Right atrium auricular region (tissue), 2 donors: ENCODE results near the gene PDK2. TPM values are rescaled to one million over a fixed set of nuclear protein-coding genes. Genes with fewer than 3 reads are reported as not detected.

ENCODE experiments used
- DNase-seq: peaks from one replicate; pipeline ENCODE4 v3.0.0-alpha.2; 2019; ENCODE audit warnings: low spot score
- H3K27ac ChIP-seq, 2 donors: fragments of 200-600 bp; sonication (generic); 1 replicate in 1 of 2; 2 replicates in 1 of 2; pipeline ENCODE4 v1.5.1; 2016 to 2019
- H3K27me3 ChIP-seq, 2 donors: fragments of 200-600 bp; sonication (generic); one replicate each; pipeline versions ENCODE4 v1.5.1 to v1.6.0; 2017 to 2019
- H3K36me3 ChIP-seq: fragments of 200-600 bp; sonication (generic); one replicate; pipeline ENCODE4 v1.5.1; 2016
- H3K4me1 ChIP-seq, 2 donors: fragments of 200-600 bp; sonication (generic); one replicate each; pipeline versions ENCODE4 v1.5.1 to v1.6.0; 2017 to 2019
- H3K4me3 ChIP-seq, 2 donors: fragments of 200-600 bp; sonication (generic); 1 replicate in 1 of 2; 2 replicates in 1 of 2; pipeline ENCODE4 v1.5.1; 2017 to 2019; ENCODE audit warnings: mild to moderate bottlenecking in 1 of 2, moderate library complexity in 1 of 2
- H3K9me3 ChIP-seq, 2 donors: fragments of 200-600 bp; sonication (generic); one replicate each; pipeline ENCODE4 v1.5.1; 2019
- CTCF ChIP-seq, 2 donors: fragments of 200-600 bp; sonication (generic); IDR thresholded peaks; one replicate each; pipeline ENCODE4 v1.5.1; 2019; ENCODE audit warnings: antibody characterized with exemption in 2 of 2
- total RNA-seq, 2 donors: library from RNA; depleted of rRNA; stranded (reverse); fragments of >200 nt; gene quantifications; one replicate each; pipeline ENCODE4 v1.1.0, GENCODE V29; 2016

Gene PDK2
- total RNA-seq, 2 donors from 2014 or later: 186 to 214 TPM

GRCh38 chr17:50120475-50121253 is 25.5 kb downstream of the PDK2 start:
- DNase-seq: no peak
- Histone ChIP-seq H3K36me3 (no peaks in the 10 kb centered on the region), H3K4me1 (peaks cover 0 to 23% of the 10 kb centered on the region in 2 donors), H3K27me3 (no peaks in the 10 kb centered on the region), H3K27ac (no peak overlapping the region), H3K4me3 (no peak overlapping the region), H3K9me3 (no peaks in the 10 kb centered on the region)
- no peak for TF ChIP-seq CTCF (IDR thresholded peaks at IDR 0.05)

- H3K27me3 ChIP-seq: no peaks in the 10 kb centered on the region
- no peak for DNase-seq
- peaks cover 0 to 8% of the 10 kb centered on the region in 2 donors for H3K4me1 ChIP-seq
- H3K4me3 ChIP-seq: no peak overlapping the region
- H3K27ac ChIP-seq: no peak overlapping the region
- no peak for TF ChIP-seq CTCF (IDR thresholded peaks at IDR 0.05)
- no peaks in the 10 kb centered on the region for H3K36me3 ChIP-seq
- H3K9me3 ChIP-seq: no peaks in the 10 kb centered on the region
These were observed 27.8 kb downstream of the PDK2 start for GRCh38 chr17:50122945-50123344.

- H3K4me1 ChIP-seq: peaks cover 0 to 12% of the 10 kb centered on the region in 2 donors
- H3K27ac ChIP-seq: no peak overlapping the region
- DNase-seq: no peak
- H3K9me3 ChIP-seq: no peaks in the 10 kb centered on the region
- TF ChIP-seq CTCF (IDR thresholded peaks at IDR 0.05): no peak
- H3K4me3 ChIP-seq: no peak overlapping the region
- H3K27me3 ChIP-seq: no peaks in the 10 kb centered on the region
- H3K36me3 ChIP-seq: no peaks in the 10 kb centered on the region
These were observed 28.6 kb downstream of the PDK2 start for GRCh38 chr17:50123649-50124349.

GRCh38 chr17:50125420-50125997 is 30.4 kb downstream of the PDK2 start:
- no peak for DNase-seq
- peaks cover 0 to 29% of the 10 kb centered on the region in 2 donors for H3K4me1 ChIP-seq
- no peaks in the 10 kb centered on the region for H3K27me3 ChIP-seq
- no peak overlapping the region for H3K27ac ChIP-seq
- H3K36me3 ChIP-seq: no peaks in the 10 kb centered on the region
- H3K4me3 ChIP-seq: no peak overlapping the region
- TF ChIP-seq CTCF (IDR thresholded peaks at IDR 0.05): no peak
- H3K9me3 ChIP-seq: no peaks in the 10 kb centered on the region

GRCh38 chr17:50127697-50128361 is 32.7 kb downstream of the PDK2 start:
- TF ChIP-seq CTCF (IDR thresholded peaks at IDR 0.05): no peak
- H3K27ac ChIP-seq: no peak overlapping the region
- H3K4me3 ChIP-seq: no peak overlapping the region
- DNase-seq: no peak
- H3K27me3 ChIP-seq: no peaks in the 10 kb centered on the region
- H3K4me1 ChIP-seq: peaks cover 0 to 45% of the 10 kb centered on the region in 2 donors
- no peaks in the 10 kb centered on the region for H3K36me3 ChIP-seq
- no peaks in the 10 kb centered on the region for H3K9me3 ChIP-seq
